A549 (cell line): ENCODE data around the gene MANEAL.

Source experiments
- CBX8 ChIP-seq: fragments of 200-600 bp; sonication (generic); IDR thresholded peaks from 2 replicates; pipeline ENCODE4 v1.6.1; 2016
- CTCF ChIP-seq: fragments of >200 bp; sonication (Bioruptor Twin); formaldehyde crosslinking; IDR thresholded peaks from 3 replicates; pipeline ENCODE4 v1.5.1; 2016
- JUNB ChIP-seq: fragments of >200 bp; sonication (Bioruptor Twin); formaldehyde crosslinking; IDR thresholded peaks from 2 replicates; pipeline ENCODE4 v1.6.1; 2016
- MAZ ChIP-seq: fragments of 150-350 bp; IDR thresholded peaks from 2 replicates; pipeline ENCODE4 v1.6.1; 2014; ENCODE audit warnings: antibody characterized with exemption, low read depth, low read length, borderline replicate concordance
- RCOR1 ChIP-seq: fragments of 150-350 bp; IDR thresholded peaks from 2 replicates; pipeline ENCODE4 v1.6.1; 2014; ENCODE audit warnings: antibody characterized with exemption, low read length, low read depth
- TF ChIP-seq, protein P1 (sequence below): fragments of 200-600 bp; sonication (generic); IDR thresholded peaks from 2 replicates; pipeline ENCODE4 v1.6.1; 2016; ENCODE audit warnings: antibody characterized with exemption, mild to moderate bottlenecking, moderate library complexity

GRCh38 chr1:37828410-37829074 is 34.9 kb downstream of the MANEAL start:
- no peak for TF ChIP-seq CTCF
- TF ChIP-seq RCOR1, result no peak
- TF ChIP-seq, protein P1, sequence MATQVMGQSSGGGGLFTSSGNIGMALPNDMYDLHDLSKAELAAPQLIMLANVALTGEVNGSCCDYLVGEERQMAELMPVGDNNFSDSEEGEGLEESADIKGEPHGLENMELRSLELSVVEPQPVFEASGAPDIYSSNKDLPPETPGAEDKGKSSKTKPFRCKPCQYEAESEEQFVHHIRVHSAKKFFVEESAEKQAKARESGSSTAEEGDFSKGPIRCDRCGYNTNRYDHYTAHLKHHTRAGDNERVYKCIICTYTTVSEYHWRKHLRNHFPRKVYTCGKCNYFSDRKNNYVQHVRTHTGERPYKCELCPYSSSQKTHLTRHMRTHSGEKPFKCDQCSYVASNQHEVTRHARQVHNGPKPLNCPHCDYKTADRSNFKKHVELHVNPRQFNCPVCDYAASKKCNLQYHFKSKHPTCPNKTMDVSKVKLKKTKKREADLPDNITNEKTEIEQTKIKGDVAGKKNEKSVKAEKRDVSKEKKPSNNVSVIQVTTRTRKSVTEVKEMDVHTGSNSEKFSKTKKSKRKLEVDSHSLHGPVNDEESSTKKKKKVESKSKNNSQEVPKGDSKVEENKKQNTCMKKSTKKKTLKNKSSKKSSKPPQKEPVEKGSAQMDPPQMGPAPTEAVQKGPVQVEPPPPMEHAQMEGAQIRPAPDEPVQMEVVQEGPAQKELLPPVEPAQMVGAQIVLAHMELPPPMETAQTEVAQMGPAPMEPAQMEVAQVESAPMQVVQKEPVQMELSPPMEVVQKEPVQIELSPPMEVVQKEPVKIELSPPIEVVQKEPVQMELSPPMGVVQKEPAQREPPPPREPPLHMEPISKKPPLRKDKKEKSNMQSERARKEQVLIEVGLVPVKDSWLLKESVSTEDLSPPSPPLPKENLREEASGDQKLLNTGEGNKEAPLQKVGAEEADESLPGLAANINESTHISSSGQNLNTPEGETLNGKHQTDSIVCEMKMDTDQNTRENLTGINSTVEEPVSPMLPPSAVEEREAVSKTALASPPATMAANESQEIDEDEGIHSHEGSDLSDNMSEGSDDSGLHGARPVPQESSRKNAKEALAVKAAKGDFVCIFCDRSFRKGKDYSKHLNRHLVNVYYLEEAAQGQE, result no peak
- no peak for TF ChIP-seq MAZ
- TF ChIP-seq CBX8, result no peak
- TF ChIP-seq JUNB, result no peak
